K562 (cell line): ENCODE data around the gene MSANTD4. TPM values are rescaled to one million over a fixed set of nuclear protein-coding genes. Genes with fewer than 3 reads are reported as not detected.

Source experiments
- ATAC-seq: fragments of 200-7000 bp; cut with Tn5 transposase; 3 replicates; pipeline ENCODE4 v1.9.1; 2020; ENCODE audit warnings: moderate library complexity
- BruUV-seq: library from RNA; stranded (reverse); fragments of 400-500 nt; replicated peaks from 2 replicates; lab custom pipeline; 2021; lab: Mats Ljungman, UMichigan
- CTCF ChIA-PET: fragments of 300-600 bp; formaldehyde crosslinking; extraction: SDS; loops from one replicate; lab custom pipeline; 2021; ENCODE audit warnings: low intra/inter-chr PET ratio; lab: Yijun Ruan, JAX
- POLR2A ChIA-PET: fragments of 300-600, 350-650 bp; sonication (Branson Sonifier 250); formaldehyde crosslinking; extraction: SDS; loops from one replicate; lab custom pipeline; 2021; ENCODE audit warnings: antibody characterized with exemption, inconsistent platforms; lab: Yijun Ruan, JAX
- DNase-seq, 4 experiments: peaks; one replicate each; pipeline versions ENCODE4 v3.0.0 to v3.0.0-alpha.2; 2011 to 2018; ENCODE audit warnings: low spot score in 3 of 4, mixed read lengths in 3 of 4; ENCODE audit errors: extremely low read depth in 1 of 4
- FAIRE-seq: peaks from 2 replicates; lab custom pipeline; 2011; peaks lifted over from hg19 to GRCh38; lab: Jason Lieb, UNC
- H2AFZ ChIP-seq: 2 replicates; pipeline ENCODE4 v1.6.0; 2011; ENCODE audit warnings: low read depth, low read length, control low read depth, inconsistent platforms
- H3K27ac ChIP-seq: fragments of 200-600 bp; 3 replicates; pipeline ENCODE4 v1.8.0; 2011; ENCODE audit warnings: low read depth, mild to moderate bottlenecking, control low read depth, inconsistent platforms, low read length, moderate library complexity, mixed read lengths; ENCODE audit errors: extremely low read depth
- H3K27me3 ChIP-seq, 2 experiments: fragments of 300-600 bp in 1 of 2; 2 replicates in 1 of 2; 3 replicates in 1 of 2; pipeline versions ENCODE4 v1.6.0 to v1.8.0; 2011; ENCODE audit warnings: inconsistent platforms in 2 of 2, low read length in 2 of 2, mild to moderate bottlenecking in 1 of 2, mixed read lengths in 1 of 2, moderate library complexity in 1 of 2; ENCODE audit not compliant: control insufficient read depth in 2 of 2, insufficient read depth in 2 of 2
- H3K36me3 ChIP-seq: fragments of 300-600 bp; 3 replicates; pipeline ENCODE4 v1.8.0; 2011; ENCODE audit warnings: mild to moderate bottlenecking, low read length, inconsistent platforms; ENCODE audit not compliant: control insufficient read depth, insufficient read depth
- H3K4me1 ChIP-seq, 2 experiments: fragments of 200-600 bp in 1 of 2; replicated peaks in 1 of 2; 2 replicates in 1 of 2; 3 replicates in 1 of 2; pipeline versions ENCODE4 v1.5.1 to v1.8.0; 2011; ENCODE audit warnings: inconsistent platforms in 2 of 2, low read length in 2 of 2, mild to moderate bottlenecking in 1 of 2, mixed read lengths in 1 of 2, moderate library complexity in 1 of 2; ENCODE audit not compliant: control insufficient read depth in 2 of 2, insufficient read depth in 2 of 2
- H3K4me2 ChIP-seq: 2 replicates; pipeline ENCODE4 v1.6.1; 2011; ENCODE audit warnings: low read length, control low read depth, inconsistent platforms, mixed read lengths; ENCODE audit not compliant: insufficient read depth
- H3K4me3 ChIP-seq: fragments of 200-600 bp; sonication (generic), shearing (Covaris generic); 2 replicates; pipeline ENCODE4 v1.5.1; 2016; ENCODE audit warnings: control low read depth, inconsistent platforms
- H3K79me2 ChIP-seq: fragments of 200-600 bp; 3 replicates; pipeline ENCODE4 v1.8.0; 2011; ENCODE audit warnings: low read length, inconsistent platforms; ENCODE audit not compliant: control insufficient read depth, insufficient read depth
- H3K9ac ChIP-seq, 2 experiments: 2 replicates each; pipeline versions ENCODE4 v1.6.0 to v1.6.1; 2011; ENCODE audit warnings: low read depth in 2 of 2, low read length in 2 of 2, control low read depth in 1 of 2, inconsistent platforms in 1 of 2, mild to moderate bottlenecking in 1 of 2, mixed read lengths in 1 of 2; ENCODE audit not compliant: insufficient read depth in 1 of 2
- H3K9me1 ChIP-seq: one replicate; pipeline ENCODE4 v1.6.0; 2011; ENCODE audit warnings: inconsistent platforms, mild to moderate bottlenecking, low read length, moderate library complexity; ENCODE audit not compliant: control insufficient read depth, insufficient read depth
- H3K9me3 ChIP-seq: replicated peaks from 2 replicates; pipeline ENCODE4 v1.5.1; 2011; ENCODE audit warnings: low read depth, low read length, inconsistent platforms; ENCODE audit not compliant: control insufficient read depth, insufficient read depth
- H4K20me1 ChIP-seq: replicated peaks from 2 replicates; pipeline ENCODE4 v1.6.1; 2011; ENCODE audit warnings: low read length, inconsistent platforms, mixed read lengths; ENCODE audit not compliant: control insufficient read depth, insufficient read depth
- ATF3 ChIP-seq, 2 experiments: fragments of 450-650 bp in 1 of 2; sonication (generic) in 1 of 2; formaldehyde crosslinking in 1 of 2; IDR thresholded peaks in 1 of 2; conservative IDR thresholded peaks in 1 of 2; 2 replicates each; pipeline versions ENCODE4 v1.6.1 to v1.8.1; 2016 to 2023; ENCODE audit warnings: mild to moderate bottlenecking in 2 of 2, moderate library complexity in 2 of 2, inconsistent platforms in 1 of 2, missing genetic modification reagents in 1 of 2
- ATF7 ChIP-seq: fragments of 450-650 bp; IDR thresholded peaks from 2 replicates; pipeline ENCODE4 v1.7.1; 2014; ENCODE audit warnings: mild to moderate bottlenecking, moderate library complexity
- BCOR ChIP-seq: fragments of 450-650 bp; IDR thresholded peaks from 2 replicates; pipeline ENCODE4 v1.6.1; 2016
- CBFA2T3 ChIP-seq: fragments of 450-650 bp; IDR thresholded peaks from 2 replicates; pipeline ENCODE4 v1.6.1; 2017
- DMBX1 ChIP-seq: fragments of 250-450 bp; sonication (Bioruptor Pico); IDR thresholded peaks from 2 replicates; pipeline ENCODE4 v1.8.0; 2022; ENCODE audit warnings: inconsistent platforms, mild to moderate bottlenecking, moderate library complexity, borderline replicate concordance
- ESRRA ChIP-seq: fragments of 450-650 bp; IDR thresholded peaks from 2 replicates; pipeline ENCODE4 v1.6.1; 2014; ENCODE audit warnings: low read depth, mild to moderate bottlenecking, moderate library complexity, borderline replicate concordance
- JUN ChIP-seq, 2 experiments: sonication (generic) in 1 of 2; formaldehyde crosslinking in 1 of 2; IDR thresholded peaks; 2 replicates each; pipeline versions ENCODE4 v1.6.1 to v1.8.0; 2012 to 2022; ENCODE audit warnings: borderline replicate concordance in 2 of 2, mild to moderate bottlenecking in 2 of 2, improper control_type of control experiment in 1 of 2, low read depth in 1 of 2, low read length in 1 of 2, missing genetic modification reagents in 1 of 2
- JUND ChIP-seq, 2 experiments: IDR thresholded peaks; 2 replicates in 1 of 2; 3 replicates in 1 of 2; pipeline ENCODE4 v1.6.1; 2011; ENCODE audit warnings: borderline replicate concordance in 2 of 2, low read depth in 2 of 2, low read length in 2 of 2, improper control_type of control experiment in 1 of 2, missing biosample characterization in 1 of 2, missing genetic modification characterization in 1 of 2, missing genetic modification reagents in 1 of 2
- MEF2A ChIP-seq: IDR thresholded peaks from 2 replicates; pipeline ENCODE4 v1.6.1; 2011; ENCODE audit warnings: low read depth, mild to moderate bottlenecking, low read length, moderate library complexity; ENCODE audit not compliant: control insufficient read depth
- MLLT1 ChIP-seq, 2 experiments: fragments of 450-650 bp; IDR thresholded peaks; 2 replicates each; pipeline ENCODE4 v1.6.1; 2016
- TRIM24 ChIP-seq, 2 experiments: fragments of 450-650 bp; IDR thresholded peaks; 2 replicates each; pipeline ENCODE4 v1.6.1; 2016
- UBTF ChIP-seq, 2 experiments: IDR thresholded peaks; 2 replicates each; pipeline ENCODE4 v1.6.1; 2012; ENCODE audit warnings: improper control_type of control experiment in 2 of 2, low read depth in 2 of 2, low read length in 2 of 2, borderline replicate concordance in 1 of 2
- ZFP30 ChIP-seq: fragments of 250-450 bp; sonication (Bioruptor Pico); IDR thresholded peaks from 2 replicates; pipeline ENCODE4 v1.8.0; 2022; ENCODE audit warnings: moderate library complexity, mild to moderate bottlenecking, inconsistent platforms, borderline replicate concordance
- WGBS: fragments of 100-300 bp; shearing (Covaris generic); methylation state at CpG from one replicate; pipeline ENCODE4 v1.1.6; 2016; ENCODE audit warnings: low coverage, mixed read lengths; ENCODE audit not compliant: insufficient coverage; ENCODE audit errors: missing lambda C conversion rate; 5-methylcytosine and 5-hydroxymethylcytosine counted together
- in situ Hi-C: fragments of 300-500 bp; cut with MboI; formaldehyde crosslinking; loops from 4 replicates; pipeline ENCODE4 v1.15.0; 2018; ENCODE audit warnings: inconsistent platforms, mixed read lengths
- intact Hi-C: fragments of 100-400 bp; cut with micrococcal nuclease; formaldehyde crosslinking; loops from 2 replicates; pipeline ENCODE4 v1.14.2; 2022
- polyA plus RNA-seq, 8 experiments: library from polyadenylated mRNA; depleted of rRNA in 4 of 8; stranded (reverse) in 5 of 8; unstranded in 3 of 8; fragments of >200 nt; fragmentation: Nextera tagmentation in 2 of 8; fragmentation: Illumina TruSeq in 1 of 8; extraction: Ambion mirVana in 2 of 8; extraction: Trizol in 1 of 8; gene quantifications; 2 replicates each; pipeline versions ENCODE4 v1.2.1 to v1.2.3, GENCODE V29; 2011 to 2014; ENCODE audit warnings: inconsistent platforms in 1 of 8, missing spikeins in 1 of 8
- total RNA-seq, 7 experiments: library from RNA; depleted of rRNA in 6 of 7; stranded (reverse); fragments of >200 nt in 6 of 7; fragmentation: Illumina TruSeq in 2 of 7; extraction: Trizol in 2 of 7; gene quantifications; 2 replicates each; pipeline versions ENCODE4 v1.2.1 to v1.2.3, GENCODE V29; 2011 to 2021; ENCODE audit warnings: low replicate concordance in 1 of 7

The MSANTD4 gene
- total and polyA plus RNA-seq, 9 of the 15 experiments (the other 6 are each of a cell fraction or from before 2014, with no cell fraction given), result 5.0 to 16.4 (median 10.2) TPM

- TF ChIP-seq ATF3 (IDR thresholded peaks at IDR 0.05) (no peak), ATF3 (CRISPR knock-in tag; conservative IDR thresholded peaks at IDR 0.05) (no peak), UBTF (IDR thresholded peaks at IDR 0.05; ENCODE audit: borderline replicate concordance in 1 of 2, low read depth in 2 of 2, low read length in 2 of 2) (no peak), MLLT1 (IDR thresholded peaks at IDR 0.05) (no peak)
These were observed 8.0 kb downstream of the MSANTD4 start (continued) for GRCh38 chr11:106014035-106014434.

- intact Hi-C loops, result no loop called here
- Histone ChIP-seq H3K4me3 (no peak overlapping the region), H3K79me2 (peaks cover 43% of the 10 kb centered on the region), H3K4me1 (no peaks in the 10 kb centered on the region; a peak in 2 of 5 replicates), H3K27me3 (no peaks in the 10 kb centered on the region), H3K9ac (no peak overlapping the region), H2AFZ (no peak overlapping the region), H3K4me2 (no peak overlapping the region), H4K20me1 (no peaks in the 10 kb centered on the region), H3K9me3 (no peaks in the 10 kb centered on the region), H3K27ac (peak overlapping the region; percentile 45; the same call in 2 of the 3 replicates), H3K9me1 (no peaks in the 10 kb centered on the region), H3K36me3 (peaks cover 43% of the 10 kb centered on the region)
- in situ Hi-C loops, result no loop called here
- no TSS peak for BruUV-seq
- FAIRE-seq (no peak), DNase-seq (peak in 1 of 4 experiments; percentile 28), ATAC-seq (peak; percentile 57)
- POLR2A ChIA-PET, result no interaction called here
- CTCF ChIA-PET, result no interaction called here
- 27% methylated on average over 3 of the region's 3 CpGs for WGBS
- TF ChIP-seq MEF2A, result peak; percentile 92
- no peak for TF ChIP-seq ESRRA
- TF ChIP-seq JUN (IDR thresholded peaks at IDR 0.05; ENCODE audit: borderline replicate concordance, low read depth, low read length), result peak; percentile 81
- TF ChIP-seq JUN (CRISPR knock-in tag; IDR thresholded peaks at IDR 0.05; ENCODE audit: borderline replicate concordance), result 0 out of 2 replicates have a peak, but pooled peaks have one; percentile 32
- peak; percentile 32; the same call in 1 of the 2 replicates for TF ChIP-seq ATF7
- TF ChIP-seq ZFP30 (CRISPR knock-in tag), result no peak
- TF ChIP-seq ATF3 (IDR thresholded peaks at IDR 0.05), result peak; percentile 91
- TF ChIP-seq ATF3 (CRISPR knock-in tag; conservative IDR thresholded peaks at IDR 0.05), result no peak
- TF ChIP-seq CBFA2T3, result peak; percentile 55
- TF ChIP-seq TRIM24 (IDR thresholded peaks at IDR 0.05), result peak; percentile 30 to 38; a peak in 1 of 4 replicates
- no peak for TF ChIP-seq DMBX1 (CRISPR knock-in tag)
- TF ChIP-seq BCOR, result no peak
- peak; percentile 42; the same call in 1 of the 2 replicates for TF ChIP-seq JUND (IDR thresholded peaks at IDR 0.05; ENCODE audit: borderline replicate concordance, low read depth, low read length)
- 0 out of 3 replicates have a peak, but pooled peaks have one; percentile 28 for TF ChIP-seq JUND (tag; IDR thresholded peaks at IDR 0.05; ENCODE audit: borderline replicate concordance, low read depth, low read length)
These were observed 9.3 kb downstream of the MSANTD4 start for GRCh38 chr11:106012744-106013143.
